DND-41 (cell line): ENCODE results near the gene RGP1.

ENCODE experiments used
- CTCF ChIP-seq: IDR thresholded peaks from 2 replicates; pipeline ENCODE4 v1.5.1; 2012; ENCODE audit warnings: borderline replicate concordance, low read length, moderate library complexity, mild to moderate bottlenecking; ENCODE audit not compliant: poor library complexity, severe bottlenecking; ENCODE audit errors: extremely low read depth
- EZH2 ChIP-seq: IDR thresholded peaks from 3 replicates; pipeline ENCODE4 v1.6.1; 2012; ENCODE audit warnings: borderline replicate concordance, low read depth, mild to moderate bottlenecking, moderate library complexity, low read length, inconsistent platforms; ENCODE audit not compliant: severe bottlenecking

GRCh38 chr9:35723426-35723825, 25.7 kb upstream of the RGP1 start:
- TF ChIP-seq EZH2 (no peak), CTCF (no peak)
